ENCODE results near the gene NAPEPLD. TPM values are rescaled to one million over a fixed set of nuclear protein-coding genes. Genes with fewer than 3 reads are reported as not detected.
"Not testable (repeated sequence)": the region's sequence is repeated elsewhere in the genome, so short reads cannot be mapped to it uniquely, and the experiment has no call there.

Gene NAPEPLD
- 10 to 100 TPM; 28.9 to 75.5 (median 71.2) TPM for total RNA-seq

- peak; percentile 74 to 93 (median 90) for DNase-seq
- Histone ChIP-seq H3K36me3 (no peaks in the 10 kb centered on the region), H3K9me3 (no peaks in the 10 kb centered on the region), H3K4me1 (peaks cover 0 to 8% (median 0%) of the 10 kb centered on the region in 4 donors), H3K4me3 (peak within 1 kb of the TSS; percentile 75 to 90 (median 80)), H3K27me3 (no peaks in the 10 kb centered on the region), H3K27ac (peak within 1 kb of the TSS; percentile 91 to 98 (median 95))
- peak in 1 of 6 experiments; percentile 8 for TF ChIP-seq CTCF (IDR thresholded peaks at IDR 0.05)
- peak; percentile 54 to 69 for TF ChIP-seq POLR2A (IDR thresholded peaks at IDR 0.05)
Observed at GRCh38 chr7:103148994-103149807, at the start of gene NAPEPLD. Gene NAPEPLD, minus strand, starts transcription at chr7:103149099. Its CDS starts 20,323 bp downstream, at chr7:103128776.

DNA sequence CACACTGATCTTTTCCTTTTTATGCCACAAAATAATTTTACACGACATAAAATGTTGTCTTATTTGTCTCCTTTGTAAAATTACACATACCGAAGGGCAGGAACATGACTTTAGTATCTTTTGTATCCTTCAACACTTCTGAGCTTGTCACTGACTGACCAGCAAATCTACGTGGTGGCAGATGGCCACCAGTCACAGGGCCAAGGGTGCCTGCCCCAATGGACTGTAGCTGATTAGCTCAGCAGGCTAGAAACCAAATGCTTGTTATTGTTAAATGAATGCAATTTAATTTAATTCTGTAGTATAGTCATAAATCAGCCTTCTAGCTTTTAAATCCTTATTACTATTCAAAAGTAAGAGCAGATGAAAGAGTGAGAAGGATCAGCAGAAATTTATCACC is 49.2 kb upstream of the NAPEPLD start:
- not testable (repeated sequence) for H3K9me3 ChIP-seq, DNase-seq, H3K4me3 ChIP-seq, H3K36me3 ChIP-seq, H3K4me1 ChIP-seq, H3K27me3 ChIP-seq, H3K27ac ChIP-seq

DNA sequence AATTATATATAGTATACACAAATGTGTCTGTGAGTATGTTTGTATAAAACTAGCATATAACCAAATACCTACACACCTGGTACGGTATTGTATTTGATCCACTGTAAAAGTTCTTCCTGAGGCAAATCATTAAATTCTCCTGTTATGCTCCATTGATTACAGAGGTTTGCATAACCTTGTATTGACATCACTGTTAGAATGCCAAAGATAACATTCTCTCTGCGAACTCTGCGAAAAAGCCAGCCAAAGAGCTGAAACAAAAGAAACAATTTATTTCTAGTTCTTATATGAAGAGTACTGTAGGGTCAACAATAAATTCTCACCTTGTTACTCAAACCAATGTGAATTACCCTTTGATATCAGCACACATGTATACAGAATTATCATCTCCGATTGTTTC is 46.5 kb upstream of the NAPEPLD start:
- not testable (repeated sequence) for H3K4me1 ChIP-seq, H3K36me3 ChIP-seq, H3K27ac ChIP-seq, H3K4me3 ChIP-seq, DNase-seq, H3K9me3 ChIP-seq, H3K27me3 ChIP-seq

DNA sequence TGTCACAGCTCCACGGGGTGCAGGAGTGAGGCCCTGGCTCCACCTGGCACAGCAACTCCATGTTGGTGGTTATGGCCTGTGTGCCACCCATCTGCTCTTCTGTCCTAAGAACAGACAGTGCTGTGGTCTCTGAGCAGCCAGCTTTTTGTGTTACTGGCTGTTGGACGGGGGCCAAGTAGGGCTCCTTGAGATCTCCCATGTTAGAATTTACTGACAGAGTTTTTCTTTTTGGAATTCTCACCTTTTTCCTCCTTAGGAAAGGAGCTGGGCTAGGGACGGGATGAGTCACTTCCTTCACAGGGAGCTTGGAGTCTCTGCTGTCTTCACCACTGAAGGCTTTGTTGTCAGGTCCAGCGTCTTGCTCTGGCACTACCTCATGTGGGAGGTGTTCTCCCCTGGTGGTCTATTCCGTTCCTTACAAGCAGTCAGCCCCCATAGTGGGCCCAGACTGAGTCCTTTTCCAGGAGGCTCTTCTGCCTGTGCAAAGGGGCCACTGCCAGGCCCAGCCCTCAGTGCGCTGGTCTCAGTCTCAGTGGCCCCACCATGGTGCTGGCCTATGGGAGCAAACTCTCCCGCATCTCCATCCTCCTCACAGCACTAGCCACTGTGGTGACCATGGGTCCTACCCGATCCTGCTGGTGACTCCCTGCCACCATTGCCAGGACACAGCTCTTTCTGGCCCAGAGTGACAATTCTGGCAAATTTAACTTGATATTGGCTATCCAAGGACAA is 23.7 kb upstream of the NAPEPLD start:
- not testable (repeated sequence) for H3K27me3 ChIP-seq, DNase-seq, H3K27ac ChIP-seq, H3K4me3 ChIP-seq, H3K36me3 ChIP-seq, H3K9me3 ChIP-seq, H3K4me1 ChIP-seq

- not testable (repeated sequence) for DNase-seq, H3K27me3 ChIP-seq, H3K27ac ChIP-seq, H3K36me3 ChIP-seq, H3K4me1 ChIP-seq, H3K4me3 ChIP-seq, H3K9me3 ChIP-seq
Observed at GRCh38 chr7:103171695-103172414, 23.0 kb upstream of the NAPEPLD start.

GRCh38 chr7:103166921-103167544 is 18.1 kb upstream of the NAPEPLD start:
- DNase-seq, H3K9me3 ChIP-seq, H3K4me1 ChIP-seq, H3K36me3 ChIP-seq, H3K27me3 ChIP-seq, H3K4me3 ChIP-seq, H3K27ac ChIP-seq: not testable (repeated sequence)

DNA sequence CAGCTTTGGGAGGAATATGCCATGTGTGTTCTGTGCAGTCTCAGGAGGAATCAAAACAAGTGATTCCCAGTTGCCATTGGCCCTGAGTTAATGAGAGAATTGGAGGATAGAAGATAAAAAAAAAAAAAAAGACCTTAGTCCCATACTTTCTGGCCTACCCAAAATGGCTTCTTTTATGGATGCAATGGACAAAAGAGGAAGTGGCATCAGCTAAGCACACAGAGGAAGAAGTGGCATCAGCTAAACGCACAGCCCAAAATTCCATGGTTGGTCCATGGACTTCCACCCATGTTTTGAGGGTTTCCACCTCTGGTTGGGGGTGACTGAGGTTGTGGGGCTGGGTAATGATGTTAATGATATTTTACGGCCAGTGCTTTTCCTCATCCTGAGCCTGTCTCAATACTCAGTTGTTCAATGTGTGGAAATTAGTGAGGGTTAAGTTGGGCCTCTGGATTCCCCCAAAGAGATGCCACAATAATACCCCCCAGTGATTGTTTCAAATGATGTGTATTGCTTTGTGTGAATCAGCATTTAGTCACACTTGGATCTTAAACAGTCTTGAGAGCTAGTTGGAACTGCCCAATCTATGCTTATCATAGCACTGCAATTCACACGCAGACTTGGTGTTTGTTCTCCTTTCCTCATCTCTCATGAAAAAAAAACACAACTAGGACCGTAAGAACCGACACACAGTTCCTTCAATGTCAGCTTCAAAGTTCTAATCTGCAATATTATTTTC is 14.4 kb upstream of the NAPEPLD start:
- not testable (repeated sequence) for H3K36me3 ChIP-seq, H3K9me3 ChIP-seq, H3K4me1 ChIP-seq, H3K4me3 ChIP-seq, H3K27ac ChIP-seq, DNase-seq, H3K27me3 ChIP-seq

- DNase-seq, H3K27ac ChIP-seq, H3K27me3 ChIP-seq, H3K36me3 ChIP-seq, H3K9me3 ChIP-seq, H3K4me1 ChIP-seq, H3K4me3 ChIP-seq: not testable (repeated sequence)
Observed at GRCh38 chr7:103162641-103163040, 13.7 kb upstream of the NAPEPLD start.

- H3K4me1 ChIP-seq, H3K4me3 ChIP-seq, H3K36me3 ChIP-seq, H3K27me3 ChIP-seq, DNase-seq, H3K9me3 ChIP-seq, H3K27ac ChIP-seq: not testable (repeated sequence)
Observed at GRCh38 chr7:103161998-103162616, 13.2 kb upstream of the NAPEPLD start.

DNA sequence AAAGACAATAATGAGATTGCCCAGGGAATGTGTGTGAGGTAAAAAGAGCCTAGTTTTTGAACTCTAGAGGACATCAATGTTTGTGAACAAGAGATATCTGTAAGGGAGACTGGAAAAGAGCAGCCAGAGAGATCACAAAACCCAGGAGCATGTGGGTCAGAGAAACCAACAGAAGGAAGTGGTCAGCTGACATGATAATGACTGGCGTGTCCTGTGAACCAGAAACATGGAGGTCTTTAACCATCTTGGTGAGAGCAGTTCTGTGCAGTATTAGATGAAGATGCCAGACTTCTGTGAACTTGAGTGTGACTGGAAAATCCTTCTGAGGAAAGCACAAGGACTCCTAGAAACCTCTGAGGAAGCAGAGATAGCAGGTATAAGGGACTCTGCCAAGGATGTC is 10.2 kb upstream of the NAPEPLD start:
- not testable (repeated sequence) for DNase-seq, H3K9me3 ChIP-seq, H3K27me3 ChIP-seq, H3K4me1 ChIP-seq, H3K36me3 ChIP-seq, H3K27ac ChIP-seq, H3K4me3 ChIP-seq

DNA sequence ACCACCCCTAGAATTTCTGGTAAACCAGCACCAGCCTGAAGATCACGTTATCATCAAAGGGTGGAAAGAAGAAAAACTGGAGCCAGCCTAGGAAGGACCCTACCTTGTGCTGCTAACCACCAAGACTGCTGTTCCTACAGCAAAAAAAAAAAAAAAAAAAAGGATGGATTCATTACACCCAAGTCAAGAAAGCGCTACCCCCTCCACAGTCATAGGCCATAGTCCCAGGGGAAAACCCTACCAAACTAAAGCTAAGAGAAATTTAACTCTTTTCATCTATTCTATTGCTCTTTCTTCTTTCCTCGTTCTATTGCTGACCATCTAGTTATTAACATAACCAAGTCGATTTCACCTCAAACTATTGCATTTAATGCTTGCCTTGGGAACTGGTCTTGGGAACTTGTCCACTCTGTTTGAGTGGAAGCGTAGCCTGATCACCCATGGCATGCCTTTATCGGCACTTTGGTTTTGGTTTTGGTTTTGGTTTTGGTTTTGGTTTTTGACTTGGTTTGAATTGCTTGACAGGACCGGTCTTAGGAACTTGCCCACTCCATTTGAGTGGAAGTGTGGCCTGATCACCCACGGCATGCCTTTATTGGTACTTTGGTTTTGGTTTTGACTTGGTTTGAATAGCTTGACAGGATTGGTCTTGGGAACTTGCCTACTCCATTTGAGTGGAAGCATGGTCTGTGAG is 6.6 kb upstream of the NAPEPLD start:
- peak overlapping the region in 1 of 4 donors; percentile 28 for H3K4me3 ChIP-seq
- H3K4me1 ChIP-seq, H3K36me3 ChIP-seq, H3K27me3 ChIP-seq, H3K27ac ChIP-seq, H3K9me3 ChIP-seq, DNase-seq: not testable (repeated sequence)

All from Peyer's patch (tissue), 4 donors.